Breast epithelium (tissue), 3 donors: Measurements from ENCODE around the gene PHC2.

Experiments
- CTCF ChIP-seq, 3 donors: fragments of 450-650 bp; IDR thresholded peaks; one replicate each; pipeline ENCODE4 v1.5.1; 2016 to 2017; ENCODE audit warnings: antibody characterized with exemption in 3 of 3, mild to moderate bottlenecking in 3 of 3, moderate library complexity in 3 of 3
- POLR2A ChIP-seq: fragments of 450-650 bp; IDR thresholded peaks from one replicate; pipeline ENCODE4 v1.6.1; 2016; ENCODE audit warnings: antibody characterized with exemption, mild to moderate bottlenecking, moderate library complexity
- POLR2AphosphoS5 ChIP-seq, 3 donors: sonication (generic); formaldehyde crosslinking; IDR thresholded peaks; one replicate each; pipeline ENCODE4 v1.6.1; 2017; ENCODE audit warnings: antibody characterized with exemption in 3 of 3

GRCh38 chr1:33420870-33421775 lies 9.8 kb downstream of the PHC2 start:
- TF ChIP-seq CTCF (IDR thresholded peaks at IDR 0.05) (no peak), POLR2AphosphoS5 (IDR thresholded peaks at IDR 0.05) (no peak), POLR2A (no peak)
